Measurements from ENCODE around the gene PBX4.

Gene PBX4

GRCh38 chr19:19637523-19638251, 19.2 kb upstream of the PBX4 start:
- no peak for DNase-seq (ENCODE audit: extremely low read depth, low read depth)
- no peak for TF ChIP-seq CTCF (IDR thresholded peaks at IDR 0.05; ENCODE audit: low read depth, low read length)

- TF ChIP-seq CTCF (IDR thresholded peaks at IDR 0.05; ENCODE audit: low read depth, low read length), result no peak
These were observed 18.7 kb upstream of the PBX4 start for GRCh38 chr19:19637186-19637522.

GRCh38 chr19:19636573-19637185, 18.2 kb upstream of the PBX4 start:
- TF ChIP-seq CTCF (IDR thresholded peaks at IDR 0.05; ENCODE audit: low read depth, low read length), result no peak
- no peak for DNase-seq (ENCODE audit: extremely low read depth, low read depth)

More at GRCh38 chr19:19637186-19637522, 18.7 kb upstream of the PBX4 start:
- no peak for DNase-seq (ENCODE audit: extremely low read depth, low read depth)

- no peak for DNase-seq (ENCODE audit: extremely low read depth, low read depth)
- TF ChIP-seq CTCF (IDR thresholded peaks at IDR 0.05; ENCODE audit: low read depth, low read length), result no peak
These were observed 16.8 kb upstream of the PBX4 start for GRCh38 chr19:19635313-19635702.

GRCh38 chr19:19634516-19635312, 16.2 kb upstream of the PBX4 start:
- TF ChIP-seq CTCF (IDR thresholded peaks at IDR 0.05; ENCODE audit: low read depth, low read length), result no peak
- no peak for DNase-seq (ENCODE audit: extremely low read depth, low read depth)

GRCh38 chr19:19633711-19634515, 15.4 kb upstream of the PBX4 start:
- no peak for DNase-seq (ENCODE audit: extremely low read depth, low read depth)
- no peak for TF ChIP-seq CTCF (IDR thresholded peaks at IDR 0.05; ENCODE audit: low read depth, low read length)

Data from AG09319 (cell line).